WERI-Rb-1 (cell line): Measurements from ENCODE around the gene OR2AP1.
"Not testable (repeated sequence)": the region's sequence is repeated elsewhere in the genome, so short reads cannot be mapped to it uniquely, and the experiment has no call there.

Experiments used
- DNase-seq: peaks from one replicate; pipeline ENCODE4 v3.0.0-alpha.2; 2020
- H3K27ac ChIP-seq: fragments of 250-450 bp; sonication (Bioruptor Pico); 2 replicates; pipeline ENCODE4 v1.5.1; 2020; ENCODE audit warnings: mild to moderate bottlenecking, moderate library complexity
- H3K27me3 ChIP-seq: fragments of 250-450 bp; sonication (Bioruptor Pico); 2 replicates; pipeline ENCODE4 v1.5.1; 2021; ENCODE audit warnings: mild to moderate bottlenecking, low read depth, moderate library complexity; ENCODE audit not compliant: insufficient read depth, severe bottlenecking
- H3K36me3 ChIP-seq: fragments of 250-450 bp; sonication (Bioruptor Pico); 2 replicates; pipeline ENCODE4 v1.5.1; 2020; ENCODE audit warnings: mild to moderate bottlenecking, moderate library complexity
- H3K4me3 ChIP-seq: 2 replicates; pipeline ENCODE4 v1.5.1; 2011; ENCODE audit warnings: low read depth, mild to moderate bottlenecking, control low read depth, low read length
- H3K9me3 ChIP-seq: fragments of 250-450 bp; sonication (Bioruptor Pico); 2 replicates; pipeline ENCODE4 v1.5.1; 2021; ENCODE audit warnings: mild to moderate bottlenecking, moderate library complexity; ENCODE audit not compliant: severe bottlenecking
- CTCF ChIP-seq: IDR thresholded peaks from 2 replicates; pipeline ENCODE4 v1.5.1; 2011; ENCODE audit warnings: low read depth, mild to moderate bottlenecking, control low read depth, inconsistent platforms, low read length

Gene OR2AP1

GRCh38 chr12:55572168-55572567 is at the start of gene OR2AP1:
Gene OR2AP1, plus strand, starts transcription at chr12:55572468. Its CDS starts 1,947 bp downstream, at chr12:55574415.
- peaks cover 13% of the 10 kb centered on the region for H3K9me3 ChIP-seq
- no peak within 1 kb of the TSS for H3K4me3 ChIP-seq
- H3K27ac ChIP-seq: no peak within 1 kb of the TSS
- H3K36me3 ChIP-seq: no peaks in the 10 kb centered on the region
- DNase-seq: no peak
- TF ChIP-seq CTCF: no peak
- H3K27me3 ChIP-seq: no peaks in the 10 kb centered on the region

GRCh38 chr12:55548235-55548634 is 24.0 kb upstream of the OR2AP1 start:
- H3K27ac ChIP-seq, H3K36me3 ChIP-seq, DNase-seq, H3K9me3 ChIP-seq, H3K4me3 ChIP-seq: not testable (repeated sequence)
- peaks cover 35% of the 10 kb centered on the region for H3K27me3 ChIP-seq

- peaks cover 32% of the 10 kb centered on the region for H3K27me3 ChIP-seq
- no peak for TF ChIP-seq CTCF
- H3K27ac ChIP-seq: no peak overlapping the region
- peaks cover 8% of the 10 kb centered on the region for H3K9me3 ChIP-seq
- H3K4me3 ChIP-seq: no peak overlapping the region
- no peaks in the 10 kb centered on the region for H3K36me3 ChIP-seq
- no peak for DNase-seq
These were observed 23.5 kb upstream of the OR2AP1 start for GRCh38 chr12:55548756-55549155.

GRCh38 chr12:55549302-55549701 is 23.0 kb upstream of the OR2AP1 start, which contains the start of gene OR6C4:
Gene OR6C4, plus strand, starts transcription at chr12:55549602. Its CDS starts 1,625 bp downstream, at chr12:55551227.
- H3K27me3 ChIP-seq: peaks cover 32% of the 10 kb centered on the region
- H3K36me3 ChIP-seq: no peaks in the 10 kb centered on the region
- H3K9me3 ChIP-seq: peaks cover 8% of the 10 kb centered on the region
- H3K27ac ChIP-seq: no peak within 1 kb of the TSS
- H3K4me3 ChIP-seq: no peak within 1 kb of the TSS
- no peak for TF ChIP-seq CTCF
- no peak for DNase-seq

GRCh38 chr12:55554296-55554695 is 18.0 kb upstream of the OR2AP1 start:
- no peak overlapping the region for H3K27ac ChIP-seq
- peaks cover 17% of the 10 kb centered on the region for H3K27me3 ChIP-seq
- no peak for TF ChIP-seq CTCF

GRCh38 chr12:55570060-55570459 is 2.2 kb upstream of the OR2AP1 start:
- H3K9me3 ChIP-seq: peaks cover 13% of the 10 kb centered on the region
- H3K4me3 ChIP-seq, DNase-seq, H3K27me3 ChIP-seq, H3K36me3 ChIP-seq, H3K27ac ChIP-seq: not testable (repeated sequence)

More at GRCh38 chr12:55554296-55554695, 18.0 kb upstream of the OR2AP1 start:
- H3K36me3 ChIP-seq: no peaks in the 10 kb centered on the region
- DNase-seq: no peak
- peaks cover 4% of the 10 kb centered on the region for H3K9me3 ChIP-seq
- no peak overlapping the region for H3K4me3 ChIP-seq

- H3K9me3 ChIP-seq: peaks cover 13% of the 10 kb centered on the region
- H3K27ac ChIP-seq, DNase-seq, H3K36me3 ChIP-seq, H3K4me3 ChIP-seq, H3K27me3 ChIP-seq: not testable (repeated sequence)
These were observed 1.6 kb upstream of the OR2AP1 start for GRCh38 chr12:55570689-55571088.
